Mesendoderm (in vitro differentiated cells): Measurements from ENCODE around the gene SLC2A10.

Experiments
- DNase-seq: peaks from one replicate; pipeline ENCODE4 v3.0.0; 2013
- H2AK5ac ChIP-seq: 2 replicates; pipeline ENCODE4 v1.6.1; 2013; ENCODE audit warnings: low read length, inconsistent platforms
- H2BK120ac ChIP-seq: 2 replicates; pipeline ENCODE4 v1.6.1; 2013; ENCODE audit warnings: low read depth, mild to moderate bottlenecking, low read length, moderate library complexity, mixed read lengths
- H2BK15ac ChIP-seq: replicated peaks from 2 replicates; pipeline ENCODE4 v1.6.1; 2013; ENCODE audit warnings: low read depth, mild to moderate bottlenecking, moderate library complexity
- H2BK5ac ChIP-seq: 2 replicates; pipeline ENCODE4 v1.6.1; 2013; ENCODE audit warnings: low read length, inconsistent platforms
- H3K18ac ChIP-seq: 2 replicates; pipeline ENCODE4 v1.6.1; 2013; ENCODE audit warnings: mild to moderate bottlenecking, low read length, mixed read lengths
- H3K23ac ChIP-seq: one replicate; pipeline ENCODE4 v1.6.1; 2013; ENCODE audit warnings: low read length
- H3K27ac ChIP-seq: 2 replicates; pipeline ENCODE4 v1.5.1; 2013; ENCODE audit warnings: low read depth, mild to moderate bottlenecking, inconsistent platforms, low read length, moderate library complexity
- H3K27me3 ChIP-seq: 2 replicates; pipeline ENCODE4 v1.6.1; 2013; ENCODE audit warnings: low read length, control low read depth, mild to moderate bottlenecking, inconsistent platforms; ENCODE audit not compliant: insufficient read depth, poor library complexity
- H3K36me3 ChIP-seq: 2 replicates; pipeline ENCODE4 v1.6.1; 2013; ENCODE audit warnings: low read length, inconsistent platforms; ENCODE audit not compliant: control insufficient read depth, insufficient read depth
- H3K4ac ChIP-seq: one replicate; pipeline ENCODE4 v1.6.1; 2013; ENCODE audit warnings: low read depth, mild to moderate bottlenecking, low read length, moderate library complexity
- H3K4me1 ChIP-seq: 2 replicates; pipeline ENCODE4 v1.6.1; 2013; ENCODE audit warnings: low read depth, low read length, inconsistent platforms; ENCODE audit not compliant: control insufficient read depth
- H3K4me2 ChIP-seq: 2 replicates; pipeline ENCODE4 v1.6.1; 2013; ENCODE audit warnings: low read length
- H3K4me3 ChIP-seq: 2 replicates; pipeline ENCODE4 v1.5.1; 2013; ENCODE audit warnings: mild to moderate bottlenecking, low read length
- H3K56ac ChIP-seq: one replicate; pipeline ENCODE4 v1.6.1; 2013; ENCODE audit warnings: low read length
- H3K79me1 ChIP-seq: 2 replicates; pipeline ENCODE4 v1.6.1; 2013; ENCODE audit warnings: low read length, inconsistent platforms
- H3K79me2 ChIP-seq: 2 replicates; pipeline ENCODE4 v1.6.1; 2013; ENCODE audit warnings: mild to moderate bottlenecking, low read length; ENCODE audit not compliant: control insufficient read depth, insufficient read depth
- H3K9ac ChIP-seq: 2 replicates; pipeline ENCODE4 v1.6.1; 2013; ENCODE audit warnings: low read length, inconsistent platforms
- H4K5ac ChIP-seq: one replicate; pipeline ENCODE4 v1.6.1; 2013; ENCODE audit warnings: low read length
- H4K8ac ChIP-seq: one replicate; pipeline ENCODE4 v1.6.1; 2013; ENCODE audit warnings: low read depth, mild to moderate bottlenecking, control low read depth, low read length, moderate library complexity
- WGBS: extraction: QIAGEN DNeasy Blood & Tissue Kit; methylation state at CpG from one replicate; pipeline ENCODE4 v1.1.7; 2013; ENCODE audit warnings: low lambda C conversion rate, missing lambda C conversion rate; ENCODE audit not compliant: insufficient coverage; ENCODE audit errors: extremely low coverage; 5-methylcytosine and 5-hydroxymethylcytosine counted together

Gene SLC2A10

GRCh38 chr20:46774943-46775560, 65.6 kb downstream of the SLC2A10 start:
- no peak for DNase-seq
- H2BK120ac ChIP-seq, result no peak overlapping the region
- no peaks in the 10 kb centered on the region for H3K79me1 ChIP-seq
- H3K4ac ChIP-seq, result no peak overlapping the region
- 100% methylated on average over 1 of the region's 9 CpGs for WGBS
- H3K23ac ChIP-seq, result no peak overlapping the region
- no peaks in the 10 kb centered on the region for H3K27me3 ChIP-seq
- H2BK5ac ChIP-seq, result no peak overlapping the region
- H3K4me1 ChIP-seq, result peaks cover 3% of the 10 kb centered on the region
- no peak overlapping the region for H2BK15ac ChIP-seq
- H3K27ac ChIP-seq, result no peak overlapping the region
- no peak overlapping the region for H2AK5ac ChIP-seq
- no peak overlapping the region for H4K5ac ChIP-seq
- H4K8ac ChIP-seq, result no peak overlapping the region
- H3K56ac ChIP-seq, result no peak overlapping the region
- no peak overlapping the region for H3K18ac ChIP-seq
- H3K79me2 ChIP-seq, result no peaks in the 10 kb centered on the region
- H3K4me2 ChIP-seq, result no peak overlapping the region
- H3K4me3 ChIP-seq, result no peak overlapping the region
- H3K36me3 ChIP-seq, result no peaks in the 10 kb centered on the region
- H3K9ac ChIP-seq, result no peak overlapping the region

- H2AK5ac ChIP-seq, result no peak overlapping the region
- H3K27ac ChIP-seq, result no peak overlapping the region
- H3K23ac ChIP-seq, result no peak overlapping the region
- H3K18ac ChIP-seq, result no peak overlapping the region
- H3K79me2 ChIP-seq, result no peaks in the 10 kb centered on the region
- H3K27me3 ChIP-seq, result no peaks in the 10 kb centered on the region
- no CpG with 5 or more reads among the region's 1 CpG for WGBS
- no peak overlapping the region for H2BK120ac ChIP-seq
- H4K5ac ChIP-seq, result no peak overlapping the region
- no peak overlapping the region for H2BK5ac ChIP-seq
- no peak overlapping the region for H3K4me2 ChIP-seq
- no peak overlapping the region for H4K8ac ChIP-seq
- H3K79me1 ChIP-seq, result no peaks in the 10 kb centered on the region
- no peak overlapping the region for H3K56ac ChIP-seq
- no peak for DNase-seq
- H2BK15ac ChIP-seq, result no peak overlapping the region
- no peak overlapping the region for H3K4me3 ChIP-seq
- no peak overlapping the region for H3K9ac ChIP-seq
- H3K36me3 ChIP-seq, result no peaks in the 10 kb centered on the region
- H3K4me1 ChIP-seq, result peaks cover 3% of the 10 kb centered on the region
- no peak overlapping the region for H3K4ac ChIP-seq
Measured at GRCh38 chr20:46775806-46776205, 66.4 kb downstream of the SLC2A10 start.

GRCh38 chr20:46777331-46777730, 67.9 kb downstream of the SLC2A10 start:
- no CpG with 5 or more reads among the region's 7 CpGs for WGBS
- no peak for DNase-seq
- peaks cover 3% of the 10 kb centered on the region for H3K4me1 ChIP-seq

DNA sequence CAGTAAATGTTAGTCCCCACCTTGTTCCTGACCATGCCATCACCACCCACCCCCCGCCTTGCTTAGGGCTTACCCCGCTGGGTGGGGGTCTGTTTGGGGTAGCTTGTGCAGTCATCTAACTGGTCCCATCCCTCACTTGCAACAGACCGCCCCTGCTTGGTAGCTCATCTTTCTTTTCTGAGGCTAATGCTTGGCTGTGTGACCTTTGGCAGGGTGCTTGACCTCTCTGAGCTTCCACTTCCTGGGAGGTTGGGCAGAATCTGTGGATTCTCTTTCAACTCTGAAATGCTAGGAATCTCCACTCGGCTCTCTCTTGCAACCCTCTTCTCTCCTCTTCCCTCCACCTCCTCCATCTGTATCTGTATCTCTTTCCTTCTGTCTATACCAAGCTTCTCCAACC, 70.4 kb downstream of the SLC2A10 start:
- Histone ChIP-seq H3K4me3 (no peak overlapping the region), H3K4me1 (peaks cover 3% of the 10 kb centered on the region), H3K36me3 (no peaks in the 10 kb centered on the region), H3K23ac (no peak overlapping the region), H4K8ac (no peak overlapping the region), H3K27ac (no peak overlapping the region), H2AK5ac (no peak overlapping the region), H2BK5ac (no peak overlapping the region), H4K5ac (no peak overlapping the region), H2BK120ac (no peak overlapping the region), H3K9ac (no peak overlapping the region), H3K79me2 (no peaks in the 10 kb centered on the region), H3K18ac (no peak overlapping the region), H3K4me2 (no peak overlapping the region), H3K56ac (no peak overlapping the region), H3K4ac (no peak overlapping the region), H2BK15ac (no peak overlapping the region), H3K79me1 (no peaks in the 10 kb centered on the region), H3K27me3 (no peaks in the 10 kb centered on the region)
- no peak for DNase-seq
- WGBS, result no CpG with 5 or more reads among the region's 4 CpGs

More at GRCh38 chr20:46777331-46777730, 67.9 kb downstream of the SLC2A10 start:
- H3K79me2 ChIP-seq, result no peaks in the 10 kb centered on the region
- no peak overlapping the region for H3K4me2 ChIP-seq
- H3K79me1 ChIP-seq, result no peaks in the 10 kb centered on the region
- no peak overlapping the region for H4K8ac ChIP-seq
- no peak overlapping the region for H3K18ac ChIP-seq
- H2BK120ac ChIP-seq, result no peak overlapping the region
- H3K4ac ChIP-seq, result no peak overlapping the region
- no peaks in the 10 kb centered on the region for H3K36me3 ChIP-seq
- no peak overlapping the region for H2BK15ac ChIP-seq
- no peak overlapping the region for H3K23ac ChIP-seq
- no peak overlapping the region for H3K56ac ChIP-seq
- no peaks in the 10 kb centered on the region for H3K27me3 ChIP-seq
- no peak overlapping the region for H3K9ac ChIP-seq
- H4K5ac ChIP-seq, result no peak overlapping the region
- H3K4me3 ChIP-seq, result no peak overlapping the region
- no peak overlapping the region for H2BK5ac ChIP-seq
- H2AK5ac ChIP-seq, result no peak overlapping the region
- H3K27ac ChIP-seq, result no peak overlapping the region

DNA sequence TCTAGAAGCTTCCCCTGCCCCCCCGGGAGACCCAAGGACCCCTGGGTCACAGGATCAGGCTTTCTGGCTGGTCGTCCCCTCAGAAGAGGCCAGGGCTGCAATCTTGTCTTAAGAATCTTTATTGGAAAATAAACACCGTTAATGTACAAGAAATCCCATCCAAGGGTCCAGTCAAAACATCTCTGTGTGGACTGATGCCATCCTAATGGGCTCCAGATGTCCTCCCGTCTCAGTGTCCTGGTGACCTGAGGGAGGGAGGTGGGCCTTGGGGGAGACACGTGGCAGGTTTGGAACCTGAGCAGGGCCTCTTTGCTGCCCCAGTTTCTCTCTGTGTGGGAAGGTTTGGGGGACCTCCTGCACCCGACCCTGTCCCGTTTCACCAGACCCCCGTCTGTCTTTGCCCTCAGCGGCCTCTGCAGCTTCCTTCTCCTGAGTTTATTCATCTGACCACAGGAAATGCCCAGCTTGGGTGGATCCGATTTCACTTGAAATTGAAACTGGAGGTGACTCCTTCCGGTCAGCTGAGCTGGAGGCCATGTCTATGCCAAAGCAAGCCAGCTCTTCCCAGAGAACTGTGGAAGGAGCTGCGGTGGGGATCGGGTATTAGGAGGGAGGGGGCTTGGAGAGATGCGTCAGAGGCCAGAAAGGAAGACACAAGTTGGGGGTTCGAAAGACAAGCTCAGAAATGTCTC, 75.1 kb downstream of the SLC2A10 start:
- H3K27me3 ChIP-seq, result no peaks in the 10 kb centered on the region
- H2BK5ac ChIP-seq, result no peak overlapping the region
- no peak overlapping the region for H2BK15ac ChIP-seq
- no peak overlapping the region for H3K56ac ChIP-seq
- H3K4me3 ChIP-seq, result no peak overlapping the region
- no CpG with 5 or more reads among the region's 15 CpGs for WGBS
- no peaks in the 10 kb centered on the region for H3K4me1 ChIP-seq
- H3K27ac ChIP-seq, result no peak overlapping the region
- no peak for DNase-seq
- H4K8ac ChIP-seq, result no peak overlapping the region
- no peaks in the 10 kb centered on the region for H3K79me1 ChIP-seq
- H2AK5ac ChIP-seq, result no peak overlapping the region
- H3K23ac ChIP-seq, result no peak overlapping the region
- no peaks in the 10 kb centered on the region for H3K79me2 ChIP-seq
- no peak overlapping the region for H3K9ac ChIP-seq
- no peak overlapping the region for H3K4me2 ChIP-seq
- H3K18ac ChIP-seq, result no peak overlapping the region
- H3K4ac ChIP-seq, result no peak overlapping the region
- no peaks in the 10 kb centered on the region for H3K36me3 ChIP-seq
- H2BK120ac ChIP-seq, result no peak overlapping the region
- no peak overlapping the region for H4K5ac ChIP-seq
